H1 (cell line): ENCODE results near the gene FLVCR2.

ENCODE experiments used
- BRCA1 ChIP-seq: IDR thresholded peaks from 2 replicates; pipeline ENCODE4 v1.6.1; 2012; ENCODE audit warnings: low read depth, low read length, improper control_type of control experiment
- POLR2A ChIP-seq, 2 experiments: IDR thresholded peaks; 1 replicate in 1 of 2; 2 replicates in 1 of 2; pipeline ENCODE4 v1.6.1; 2011; ENCODE audit warnings: low read depth in 2 of 2, low read length in 2 of 2, mild to moderate bottlenecking in 2 of 2; ENCODE audit errors: control extremely low read depth in 1 of 2
- TF ChIP-seq, protein P1 (sequence below), 3 experiments: IDR thresholded peaks; 1 replicate in 2 of 3; 2 replicates in 1 of 3; pipeline versions ENCODE4 v1.5.1 to v1.6.1; 2011; ENCODE audit warnings: low read length in 3 of 3, mild to moderate bottlenecking in 3 of 3, inconsistent platforms in 2 of 3, low read depth in 1 of 3, moderate library complexity in 1 of 3; ENCODE audit not compliant: insufficient read depth in 1 of 3; ENCODE audit errors: control extremely low read depth in 1 of 3

DNA sequence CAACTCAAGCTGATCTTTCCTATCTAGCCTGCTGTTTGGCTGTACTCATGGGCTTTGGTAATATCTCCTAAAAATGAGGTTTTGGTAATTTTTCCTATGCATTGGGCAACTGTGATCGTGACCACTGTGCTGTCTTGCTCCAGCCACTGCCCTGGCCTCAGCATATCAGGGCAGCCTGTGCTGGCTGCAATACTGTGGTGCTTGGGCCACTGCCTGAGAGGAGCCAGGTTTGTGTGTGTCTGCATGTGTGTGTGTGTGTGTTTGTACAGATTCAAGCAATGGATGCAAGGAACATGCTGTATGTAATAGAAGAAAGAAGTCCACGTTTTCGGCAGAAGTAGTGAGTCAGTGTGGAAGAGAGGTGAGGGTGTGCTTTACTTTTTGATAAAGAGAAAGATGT lies 69.2 kb downstream of the FLVCR2 start:
- TF ChIP-seq BRCA1 (no peak), POLR2A (IDR thresholded peaks at IDR 0.05; ENCODE audit: control extremely low read depth in 1 of 2, low read depth in 2 of 2, low read length in 2 of 2) (no peak)
- TF ChIP-seq, protein P1, sequence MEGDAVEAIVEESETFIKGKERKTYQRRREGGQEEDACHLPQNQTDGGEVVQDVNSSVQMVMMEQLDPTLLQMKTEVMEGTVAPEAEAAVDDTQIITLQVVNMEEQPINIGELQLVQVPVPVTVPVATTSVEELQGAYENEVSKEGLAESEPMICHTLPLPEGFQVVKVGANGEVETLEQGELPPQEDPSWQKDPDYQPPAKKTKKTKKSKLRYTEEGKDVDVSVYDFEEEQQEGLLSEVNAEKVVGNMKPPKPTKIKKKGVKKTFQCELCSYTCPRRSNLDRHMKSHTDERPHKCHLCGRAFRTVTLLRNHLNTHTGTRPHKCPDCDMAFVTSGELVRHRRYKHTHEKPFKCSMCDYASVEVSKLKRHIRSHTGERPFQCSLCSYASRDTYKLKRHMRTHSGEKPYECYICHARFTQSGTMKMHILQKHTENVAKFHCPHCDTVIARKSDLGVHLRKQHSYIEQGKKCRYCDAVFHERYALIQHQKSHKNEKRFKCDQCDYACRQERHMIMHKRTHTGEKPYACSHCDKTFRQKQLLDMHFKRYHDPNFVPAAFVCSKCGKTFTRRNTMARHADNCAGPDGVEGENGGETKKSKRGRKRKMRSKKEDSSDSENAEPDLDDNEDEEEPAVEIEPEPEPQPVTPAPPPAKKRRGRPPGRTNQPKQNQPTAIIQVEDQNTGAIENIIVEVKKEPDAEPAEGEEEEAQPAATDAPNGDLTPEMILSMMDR (IDR thresholded peaks at IDR 0.05; ENCODE audit: control extremely low read depth in 1 of 3, insufficient read depth in 1 of 3, low read depth in 1 of 3, low read length in 3 of 3): no peak
